IPS-18c (cell line): ENCODE measurements around the gene DNAAF8.
"Not testable (repeated sequence)": the region's sequence is repeated elsewhere in the genome, so short reads cannot be mapped to it uniquely, and the experiment has no call there.

ENCODE experiments used
- H3K4me3 ChIP-seq: 2 replicates; pipeline ENCODE4 v1.7.0; 2013; ENCODE audit warnings: low read depth, mild to moderate bottlenecking, low read length, moderate library complexity; ENCODE audit not compliant: insufficient read depth
- H3K9me3 ChIP-seq: one replicate; pipeline ENCODE4 v1.6.1; 2013; ENCODE audit warnings: mild to moderate bottlenecking, low read length, moderate library complexity; ENCODE audit not compliant: control insufficient read depth, insufficient read depth

DNAAF8 gene

GRCh38 chr16:4704913-4705312 is 29.4 kb upstream of the DNAAF8 start:
- no peaks in the 10 kb centered on the region for H3K9me3 ChIP-seq

GRCh38 chr16:4706871-4707270 is 27.5 kb upstream of the DNAAF8 start:
- Histone ChIP-seq H3K9me3 (no peaks in the 10 kb centered on the region), H3K4me3 (no peak overlapping the region)

More at GRCh38 chr16:4704913-4705312, 29.4 kb upstream of the DNAAF8 start:
- no peak overlapping the region for H3K4me3 ChIP-seq

GRCh38 chr16:4709481-4709880 is 24.9 kb upstream of the DNAAF8 start:
- no peaks in the 10 kb centered on the region for H3K9me3 ChIP-seq
- H3K4me3 ChIP-seq = no peak overlapping the region

- Histone ChIP-seq H3K4me3 (no peak overlapping the region), H3K9me3 (no peaks in the 10 kb centered on the region)
Observed at GRCh38 chr16:4713663-4714501, 20.5 kb upstream of the DNAAF8 start.

GRCh38 chr16:4714996-4715395 is 19.3 kb upstream of the DNAAF8 start:
- Histone ChIP-seq H3K4me3 (no peak overlapping the region), H3K9me3 (no peaks in the 10 kb centered on the region)

GRCh38 chr16:4718466-4718865 is 15.9 kb upstream of the DNAAF8 start:
- Histone ChIP-seq H3K9me3 (no peaks in the 10 kb centered on the region), H3K4me3 (no peak overlapping the region)

- no peaks in the 10 kb centered on the region for H3K9me3 ChIP-seq
Observed at GRCh38 chr16:4723071-4723767, 11.1 kb upstream of the DNAAF8 start.

GRCh38 chr16:4724661-4725270 is 9.6 kb upstream of the DNAAF8 start:
- H3K4me3 ChIP-seq = no peak overlapping the region
- H3K9me3 ChIP-seq = no peaks in the 10 kb centered on the region

More at GRCh38 chr16:4723071-4723767, 11.1 kb upstream of the DNAAF8 start:
- H3K4me3 ChIP-seq = no peak overlapping the region

GRCh38 chr16:4726616-4727015 is 7.7 kb upstream of the DNAAF8 start:
- Histone ChIP-seq H3K4me3 (no peak overlapping the region), H3K9me3 (no peaks in the 10 kb centered on the region)

GRCh38 chr16:4728676-4729075 is 5.7 kb upstream of the DNAAF8 start:
- H3K9me3 ChIP-seq = no peaks in the 10 kb centered on the region

GRCh38 chr16:4729876-4730275 is 4.5 kb upstream of the DNAAF8 start:
- no peak overlapping the region for H3K4me3 ChIP-seq

More at GRCh38 chr16:4728676-4729075, 5.7 kb upstream of the DNAAF8 start:
- no peak overlapping the region for H3K4me3 ChIP-seq

GRCh38 chr16:4733211-4733742 is 1.1 kb upstream of the DNAAF8 start:
- H3K4me3 ChIP-seq = peak overlapping the region; percentile 98
- no peaks in the 10 kb centered on the region for H3K9me3 ChIP-seq

More at GRCh38 chr16:4729876-4730275, 4.5 kb upstream of the DNAAF8 start:
- no peaks in the 10 kb centered on the region for H3K9me3 ChIP-seq

- H3K9me3 ChIP-seq = no peaks in the 10 kb centered on the region
- H3K4me3 ChIP-seq = peak overlapping the region; percentile 98
Observed at GRCh38 chr16:4733747-4734062, 632 bp upstream of the DNAAF8 start.

- Histone ChIP-seq H3K4me3 (peak overlapping the region; percentile 98), H3K9me3 (no peaks in the 10 kb centered on the region)
Observed at GRCh38 chr16:4734730-4735535, 596 bp downstream of the DNAAF8 start.

- Histone ChIP-seq H3K4me3 (no peak overlapping the region), H3K9me3 (no peaks in the 10 kb centered on the region)
Observed at GRCh38 chr16:4736546-4736945, 2.2 kb downstream of the DNAAF8 start.

- Histone ChIP-seq H3K4me3 (no peak overlapping the region), H3K9me3 (no peaks in the 10 kb centered on the region)
Observed at GRCh38 chr16:4737545-4737944, 3.2 kb downstream of the DNAAF8 start.

GRCh38 chr16:4738370-4738769 is 4.0 kb downstream of the DNAAF8 start:
- not testable (repeated sequence) for H3K9me3 ChIP-seq, H3K4me3 ChIP-seq
